AG04450 (cell line): Measurements from ENCODE around the gene PLIN3. TPM values are rescaled to one million over a fixed set of nuclear protein-coding genes. Genes with fewer than 3 reads are reported as not detected.
"Not testable (repeated sequence)": the region's sequence is repeated elsewhere in the genome, so short reads cannot be mapped to it uniquely, and the experiment has no call there.

Experiments
- CTCF ChIA-PET: fragments of 300-600, 350-600 bp; formaldehyde crosslinking; extraction: SDS; loops from one replicate; lab custom pipeline; 2022; ENCODE audit warnings: antibody characterized with exemption, inconsistent platforms; lab: Charles Lee
- POLR2A ChIA-PET: fragments of 350-600 bp; formaldehyde crosslinking; extraction: SDS; loops from one replicate; lab custom pipeline; 2021; ENCODE audit warnings: antibody characterized with exemption, inconsistent platforms; lab: Yijun Ruan, JAX
- DNase-seq: peaks from one replicate; pipeline ENCODE4 v3.0.0-alpha.2; 2011; ENCODE audit warnings: low read depth, low spot score
- H3K27ac ChIP-seq: one replicate; pipeline ENCODE4 v1.5.1; 2012; ENCODE audit warnings: low read depth, low read length, control low read depth
- H3K27me3 ChIP-seq: one replicate; pipeline ENCODE4 v1.6.0; 2012; ENCODE audit warnings: low read length; ENCODE audit not compliant: control insufficient read depth, insufficient read depth
- H3K4me3 ChIP-seq: 2 replicates; pipeline ENCODE4 v1.5.1; 2011; ENCODE audit warnings: mild to moderate bottlenecking, low read depth, low read length, control low read depth
- H3K9me3 ChIP-seq: 2 replicates; pipeline ENCODE4 v1.5.1; 2012; ENCODE audit warnings: low read length; ENCODE audit not compliant: control insufficient read depth, insufficient read depth
- CTCF ChIP-seq: IDR thresholded peaks from 2 replicates; pipeline ENCODE4 v1.5.1; 2011; ENCODE audit warnings: low read depth, low read length, control low read depth, inconsistent platforms
- polyA plus RNA-seq: library from polyadenylated mRNA; depleted of rRNA; stranded (reverse); fragments of >200 nt; gene quantifications from 2 replicates; pipeline ENCODE4 v1.2.3, GENCODE V29; 2011

Gene PLIN3
- polyA plus RNA-seq, 1 experiment: 103 TPM

GRCh38 chr19:4814625-4815425 is 52.6 kb downstream of the PLIN3 start:
- Histone ChIP-seq H3K4me3 (no peak overlapping the region), H3K27me3 (no peaks in the 10 kb centered on the region), H3K27ac (no peak overlapping the region), H3K9me3 (peaks cover 22% of the 10 kb centered on the region; the same call in 1 of the 2 replicates)
- ChIA-PET CTCF (no interaction called here), POLR2A (no interaction called here)
- no peak for TF ChIP-seq CTCF
- peak; percentile 45 for DNase-seq

GRCh38 chr19:4811328-4812131 is 55.9 kb downstream of the PLIN3 start:
- H3K27me3 ChIP-seq: no peaks in the 10 kb centered on the region
- peak overlapping the region; percentile 61 for H3K27ac ChIP-seq
- CTCF ChIA-PET: interaction anchor here (0.6 to 7.5 kb wide), 8 partner anchors 9 to 337 kb away, joined by 3 to 104 read pairs (median 10); no protein-coding TSS in a partner anchor
- no peak overlapping the region for H3K4me3 ChIP-seq
- DNase-seq: no peak
- peak; percentile 82 for TF ChIP-seq CTCF
- H3K9me3 ChIP-seq: peaks cover 9% of the 10 kb centered on the region; the same call in 1 of the 2 replicates
- POLR2A ChIA-PET: interaction anchor here (2.2 kb wide), 1 partner anchor 100 kb away, joined by 19 read pairs; no protein-coding TSS in a partner anchor

GRCh38 chr19:4807188-4807587 is 60.3 kb downstream of the PLIN3 start:
- ChIA-PET CTCF (interaction anchor here (1.1 to 7.5 kb wide), 4 partner anchors 45 to 119 kb away, joined by 3 to 109 read pairs (median 70); no protein-coding TSS in a partner anchor), POLR2A (no interaction called here)
- Histone ChIP-seq H3K4me3 (no peak overlapping the region), H3K27me3 (no peaks in the 10 kb centered on the region), H3K27ac (no peak overlapping the region), H3K9me3 (peaks cover 3% of the 10 kb centered on the region; the same call in 1 of the 2 replicates)
- TF ChIP-seq CTCF: no peak
- no peak for DNase-seq

GRCh38 chr19:4806384-4806783 is 61.1 kb downstream of the PLIN3 start:
- H3K27ac ChIP-seq: no peak overlapping the region
- no peaks in the 10 kb centered on the region for H3K27me3 ChIP-seq
- no peak for TF ChIP-seq CTCF
- ChIA-PET CTCF (interaction anchor here (4.5 kb wide), 2 partner anchors 46 to 74 kb away, joined by 37 to 109 read pairs; no protein-coding TSS in a partner anchor), POLR2A (no interaction called here)
- no peaks in the 10 kb centered on the region for H3K9me3 ChIP-seq
- no peak overlapping the region for H3K4me3 ChIP-seq
- DNase-seq: no peak

DNA sequence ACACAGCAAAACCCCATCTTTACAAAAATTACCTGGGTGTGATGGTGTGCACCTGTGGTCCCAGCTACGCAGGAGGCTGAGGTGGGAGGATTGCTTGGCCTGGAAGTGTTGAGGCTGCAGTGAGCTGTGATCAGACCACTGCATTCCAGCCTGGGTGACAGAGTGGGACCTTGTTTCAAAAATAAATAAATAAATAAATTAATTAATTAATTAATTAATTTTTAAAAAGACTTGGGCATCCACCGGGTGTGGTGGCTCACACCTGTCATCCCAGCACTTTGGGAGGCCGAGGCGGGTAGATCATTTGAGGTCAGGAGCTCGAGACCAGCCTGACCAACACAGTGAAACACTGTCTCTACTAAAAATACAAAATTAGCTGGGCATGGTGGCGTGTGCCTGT is 62.3 kb downstream of the PLIN3 start:
- H3K9me3 ChIP-seq, H3K27me3 ChIP-seq, H3K4me3 ChIP-seq, DNase-seq, H3K27ac ChIP-seq: not testable (repeated sequence)
- ChIA-PET CTCF (interaction anchor here (0.6 to 4.5 kb wide), 5 partner anchors 14 to 227 kb away, joined by 3 to 37 read pairs (median 4); partner anchors contain the start of gene FEM1A), POLR2A (interaction anchor here (0.5 kb wide), 1 partner anchor 36 kb away, joined by 5 read pairs; no protein-coding TSS in a partner anchor)
